GM19395 (cell line): ENCODE results near the gene CNOT1.
A peak's percentile ranks its signal among the peaks of the same experiment; 100 is the strongest.
"Not testable (repeated sequence)": the region's sequence is repeated elsewhere in the genome, so short reads cannot be mapped to it uniquely, and the experiment has no call there.

Source experiments
- ATAC-seq: cut with Tn5 transposase; IDR thresholded peaks from one replicate; pipeline ENCODE4 v1.9.1; 2021; ENCODE audit warnings: mild to moderate bottlenecking, moderate library complexity; ENCODE audit not compliant: unreplicated experiment

Gene CNOT1

GRCh38 chr16:58638148-58639036 is 8.8 kb upstream of the CNOT1 start:
- no peak for ATAC-seq

GRCh38 chr16:58637021-58637420 is 7.4 kb upstream of the CNOT1 start:
- ATAC-seq: not testable (repeated sequence)

GRCh38 chr16:58636466-58636865 is 6.8 kb upstream of the CNOT1 start:
- ATAC-seq: no peak

- ATAC-seq: no peak
These were observed 5.9 kb upstream of the CNOT1 start for GRCh38 chr16:58635502-58635901.

- no peak for ATAC-seq
These were observed 4.7 kb upstream of the CNOT1 start for GRCh38 chr16:58634265-58634802.

GRCh38 chr16:58628845-58629732 is 537 bp downstream of the CNOT1 start:
- ATAC-seq: peak; percentile 0

GRCh38 chr16:58624209-58624608 is 5.4 kb downstream of the CNOT1 start:
- ATAC-seq: no peak

GRCh38 chr16:58620396-58620795 is 9.2 kb downstream of the CNOT1 start:
- no peak for ATAC-seq

- ATAC-seq: no peak
These were observed 14.3 kb downstream of the CNOT1 start for GRCh38 chr16:58615280-58615679.

- no peak for ATAC-seq
These were observed 14.8 kb downstream of the CNOT1 start for GRCh38 chr16:58614860-58615259.

- no peak for ATAC-seq
These were observed 15.4 kb downstream of the CNOT1 start for GRCh38 chr16:58614212-58614611.

- not testable (repeated sequence) for ATAC-seq
These were observed 16.7 kb downstream of the CNOT1 start for GRCh38 chr16:58612965-58613364.

- ATAC-seq: no peak
These were observed 21.0 kb downstream of the CNOT1 start for GRCh38 chr16:58608601-58609136.

- no peak for ATAC-seq
These were observed 24.1 kb downstream of the CNOT1 start for GRCh38 chr16:58605562-58605961.

- no peak for ATAC-seq
These were observed 38.5 kb downstream of the CNOT1 start for GRCh38 chr16:58591083-58591482.

GRCh38 chr16:58589326-58589905 is 40.2 kb downstream of the CNOT1 start:
- ATAC-seq: no peak

GRCh38 chr16:58588406-58588805 is 41.2 kb downstream of the CNOT1 start:
- no peak for ATAC-seq

GRCh38 chr16:58586340-58587030 is 43.1 kb downstream of the CNOT1 start:
- ATAC-seq: no peak

- ATAC-seq: no peak
These were observed 44.7 kb downstream of the CNOT1 start for GRCh38 chr16:58584831-58585505.
